GM12874 (cell line): ENCODE measurements around the gene NCKAP5.

Source experiments
- CTCF ChIP-seq: IDR thresholded peaks from 2 replicates; pipeline ENCODE4 v1.5.1; 2011; ENCODE audit warnings: low read depth, mild to moderate bottlenecking, control low read depth, low read length, moderate library complexity; ENCODE audit not compliant: insufficient read depth

The NCKAP5 gene

GRCh38 chr2:132891498-132891897, 676.8 kb downstream of the NCKAP5 start:
- no peak for TF ChIP-seq CTCF

GRCh38 chr2:132886574-132886973, 681.7 kb downstream of the NCKAP5 start:
- no peak for TF ChIP-seq CTCF

GRCh38 chr2:132884705-132885104, 683.6 kb downstream of the NCKAP5 start:
- no peak for TF ChIP-seq CTCF

GRCh38 chr2:132884292-132884691, 684.0 kb downstream of the NCKAP5 start:
- no peak for TF ChIP-seq CTCF

- no peak for TF ChIP-seq CTCF
Observed at GRCh38 chr2:132883430-132883829, 684.8 kb downstream of the NCKAP5 start.

- no peak for TF ChIP-seq CTCF
Observed at GRCh38 chr2:132881546-132881945, 686.7 kb downstream of the NCKAP5 start.

- TF ChIP-seq CTCF, result no peak
Observed at GRCh38 chr2:132877923-132878322, 690.3 kb downstream of the NCKAP5 start.
